K562 (cell line): ENCODE data around the gene MCAM. TPM values are rescaled to one million over a fixed set of nuclear protein-coding genes. Genes with fewer than 3 reads are reported as not detected.

ENCODE experiments used
- ARHGAP35 ChIP-seq: fragments of 450-650 bp; IDR thresholded peaks from 2 replicates; pipeline ENCODE4 v1.6.1; 2018; ENCODE audit not compliant: partially characterized antibody
- BMI1 ChIP-seq: fragments of 150-350 bp; IDR thresholded peaks from 2 replicates; pipeline ENCODE4 v1.6.1; 2014; ENCODE audit warnings: low read length
- BRD9 ChIP-seq: fragments of 450-650 bp; IDR thresholded peaks from 2 replicates; pipeline ENCODE4 v1.6.1; 2018; ENCODE audit warnings: low read depth; ENCODE audit not compliant: partially characterized antibody
- CBX5 ChIP-seq: IDR thresholded peaks from 2 replicates; pipeline ENCODE4 v1.6.1; 2014; ENCODE audit warnings: low read depth, borderline replicate concordance
- EGR1 ChIP-seq: fragments of 450-650 bp; conservative IDR thresholded peaks from 2 replicates; pipeline ENCODE4 v1.6.1; 2017; ENCODE audit warnings: mild to moderate bottlenecking
- ERF ChIP-seq: fragments of 450-650 bp; formaldehyde crosslinking; IDR thresholded peaks from 2 replicates; pipeline ENCODE4 v1.4.0; 2020; ENCODE audit warnings: mild to moderate bottlenecking, mixed read lengths
- ESRRB ChIP-seq: fragments of 250-450 bp; sonication (Bioruptor Pico); IDR thresholded peaks from 2 replicates; pipeline ENCODE4 v1.5.0; 2020; ENCODE audit warnings: mild to moderate bottlenecking, moderate library complexity, borderline replicate concordance
- ETS2 ChIP-seq: IDR thresholded peaks from 2 replicates; pipeline ENCODE4 v1.6.1; 2016; ENCODE audit warnings: borderline replicate concordance, missing genetic modification characterization, mild to moderate bottlenecking, moderate library complexity, missing compliant biosample characterization; ENCODE audit not compliant: poor library complexity, severe bottlenecking
- HDAC3 ChIP-seq: fragments of 450-650 bp; IDR thresholded peaks from 2 replicates; pipeline ENCODE4 v1.6.1; 2018; ENCODE audit warnings: borderline replicate concordance, mild to moderate bottlenecking, moderate library complexity; ENCODE audit not compliant: partially characterized antibody
- MIER1 ChIP-seq: fragments of 450-650 bp; IDR thresholded peaks from 2 replicates; pipeline ENCODE4 v1.6.1; 2016; ENCODE audit warnings: antibody characterized with exemption, mild to moderate bottlenecking, low read depth
- PHF20 ChIP-seq: fragments of 450-650 bp; IDR thresholded peaks from 2 replicates; pipeline ENCODE4 v1.6.1; 2018; ENCODE audit not compliant: partially characterized antibody
- POLR2AphosphoS2 ChIP-seq: IDR thresholded peaks from 2 replicates; pipeline ENCODE4 v1.6.1; 2012; ENCODE audit warnings: low read length, improper control_type of control experiment
- PPARD ChIP-seq: fragments of 250-450 bp; sonication (Bioruptor Pico); IDR thresholded peaks from 2 replicates; pipeline ENCODE4 v1.8.0; 2022; ENCODE audit warnings: inconsistent platforms, mild to moderate bottlenecking, moderate library complexity
- PTBP1 ChIP-seq: fragments of 200-400 bp; formaldehyde crosslinking; IDR thresholded peaks from 2 replicates; pipeline ENCODE4 v1.6.1; 2017; ENCODE audit warnings: low read depth, low read length
- SMAD2 ChIP-seq: fragments of 150-350 bp; IDR thresholded peaks from 2 replicates; pipeline ENCODE4 v1.6.1; 2014; ENCODE audit warnings: low read depth, mild to moderate bottlenecking, low read length
- SNRNP70 ChIP-seq: fragments of 200-400 bp; formaldehyde crosslinking; optimal IDR thresholded peaks from 2 replicates; pipeline ENCODE3; 2017; ENCODE audit warnings: low read depth, low read length
- SREBF1 ChIP-seq: fragments of 150-350 bp; IDR thresholded peaks from 2 replicates; pipeline ENCODE4 v1.6.1; 2014; ENCODE audit warnings: antibody characterized with exemption, low read depth, low read length, borderline replicate concordance
- ZNF431 ChIP-seq: sonication (generic); formaldehyde crosslinking; IDR thresholded peaks from 2 replicates; pipeline ENCODE4 v1.8.0; 2022; ENCODE audit warnings: mild to moderate bottlenecking, missing genetic modification reagents
- polyA plus RNA-seq, 8 experiments: library from polyadenylated mRNA; depleted of rRNA in 4 of 8; stranded (reverse) in 5 of 8; unstranded in 3 of 8; fragments of >200 nt; fragmentation: Nextera tagmentation in 2 of 8; fragmentation: Illumina TruSeq in 1 of 8; extraction: Ambion mirVana in 2 of 8; extraction: Trizol in 1 of 8; gene quantifications; 2 replicates each; pipeline versions ENCODE4 v1.2.1 to v1.2.3, GENCODE V29; 2011 to 2014; ENCODE audit warnings: inconsistent platforms in 1 of 8, missing spikeins in 1 of 8
- total RNA-seq, 7 experiments: library from RNA; depleted of rRNA in 6 of 7; stranded (reverse); fragments of >200 nt in 6 of 7; fragmentation: Illumina TruSeq in 2 of 7; extraction: Trizol in 2 of 7; gene quantifications; 2 replicates each; pipeline versions ENCODE4 v1.2.1 to v1.2.3, GENCODE V29; 2011 to 2021; ENCODE audit warnings: low replicate concordance in 1 of 7
- TF ChIP-seq, protein P1 (sequence below): fragments of 250-450 bp; sonication (Bioruptor Pico); IDR thresholded peaks from 2 replicates; pipeline ENCODE4 v1.4.0; 2020; ENCODE audit warnings: mild to moderate bottlenecking, moderate library complexity, borderline replicate concordance
- TF ChIP-seq, protein P2 (sequence below): fragments of 250-450 bp; sonication (Bioruptor Pico); IDR thresholded peaks from 2 replicates; pipeline ENCODE4 v1.8.0; 2021; ENCODE audit warnings: moderate library complexity, mild to moderate bottlenecking, inconsistent platforms
- TF ChIP-seq, protein P3 (sequence below): fragments of 200-800 bp; sonication (Bioruptor generic); IDR thresholded peaks from 2 replicates; pipeline ENCODE4 v1.6.1; 2017; ENCODE audit warnings: missing genetic modification characterization, missing compliant biosample characterization
- TF ChIP-seq, protein P4 (sequence below): fragments of 450-650 bp; formaldehyde crosslinking; IDR thresholded peaks from 2 replicates; pipeline ENCODE4 v1.4.0; 2020; ENCODE audit warnings: mild to moderate bottlenecking, moderate library complexity

MCAM gene
- total and polyA plus RNA-seq, 9 of the 15 experiments (the other 6 are each of a cell fraction or from before 2014, with no cell fraction given), result 14.7 to 118 (median 53.6) TPM

DNA sequence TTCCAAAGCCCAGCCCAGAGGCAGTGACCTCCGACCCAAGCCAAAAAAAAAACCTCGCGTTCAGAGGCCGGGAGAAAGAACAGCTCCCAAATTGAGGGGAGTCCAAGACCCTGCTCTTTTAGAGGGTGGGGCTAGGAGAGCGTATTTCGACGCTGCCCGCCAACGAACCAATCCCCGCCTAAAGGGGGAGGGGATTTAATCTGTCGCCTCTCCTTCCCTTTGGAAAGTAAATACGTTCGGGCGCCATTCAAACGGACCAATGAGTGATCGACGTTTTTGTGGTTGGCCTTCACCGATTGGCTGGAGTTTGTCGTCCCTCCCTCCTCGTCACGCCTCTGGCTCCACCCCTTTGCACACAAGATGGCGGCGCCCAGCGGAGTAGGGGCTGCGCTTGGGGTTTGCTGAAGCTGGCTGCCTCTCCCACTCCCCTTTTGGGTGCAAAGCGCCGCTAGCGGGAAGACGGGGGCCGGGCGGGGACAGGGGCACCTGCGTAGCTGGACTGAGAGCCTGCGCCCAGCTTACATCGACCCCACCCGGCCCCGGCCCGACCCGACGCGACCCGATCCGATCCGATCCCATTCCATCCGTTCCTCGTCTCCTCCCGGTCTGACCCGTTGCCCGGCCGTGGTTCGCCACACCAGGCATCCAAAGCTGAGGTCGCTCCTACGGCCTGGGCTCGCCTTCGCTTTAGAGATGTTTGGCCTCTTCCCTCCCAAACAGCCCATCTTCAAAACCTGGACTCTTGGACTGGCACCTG is 17.4 kb upstream of the MCAM start, which contains the start of gene RNF26 (continued):
- TF ChIP-seq, protein P1, sequence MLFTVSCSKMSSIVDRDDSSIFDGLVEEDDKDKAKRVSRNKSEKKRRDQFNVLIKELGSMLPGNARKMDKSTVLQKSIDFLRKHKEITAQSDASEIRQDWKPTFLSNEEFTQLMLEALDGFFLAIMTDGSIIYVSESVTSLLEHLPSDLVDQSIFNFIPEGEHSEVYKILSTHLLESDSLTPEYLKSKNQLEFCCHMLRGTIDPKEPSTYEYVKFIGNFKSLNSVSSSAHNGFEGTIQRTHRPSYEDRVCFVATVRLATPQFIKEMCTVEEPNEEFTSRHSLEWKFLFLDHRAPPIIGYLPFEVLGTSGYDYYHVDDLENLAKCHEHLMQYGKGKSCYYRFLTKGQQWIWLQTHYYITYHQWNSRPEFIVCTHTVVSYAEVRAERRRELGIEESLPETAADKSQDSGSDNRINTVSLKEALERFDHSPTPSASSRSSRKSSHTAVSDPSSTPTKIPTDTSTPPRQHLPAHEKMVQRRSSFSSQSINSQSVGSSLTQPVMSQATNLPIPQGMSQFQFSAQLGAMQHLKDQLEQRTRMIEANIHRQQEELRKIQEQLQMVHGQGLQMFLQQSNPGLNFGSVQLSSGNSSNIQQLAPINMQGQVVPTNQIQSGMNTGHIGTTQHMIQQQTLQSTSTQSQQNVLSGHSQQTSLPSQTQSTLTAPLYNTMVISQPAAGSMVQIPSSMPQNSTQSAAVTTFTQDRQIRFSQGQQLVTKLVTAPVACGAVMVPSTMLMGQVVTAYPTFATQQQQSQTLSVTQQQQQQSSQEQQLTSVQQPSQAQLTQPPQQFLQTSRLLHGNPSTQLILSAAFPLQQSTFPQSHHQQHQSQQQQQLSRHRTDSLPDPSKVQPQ (CRISPR knock-in tag), result no peak
- TF ChIP-seq, protein P2, sequence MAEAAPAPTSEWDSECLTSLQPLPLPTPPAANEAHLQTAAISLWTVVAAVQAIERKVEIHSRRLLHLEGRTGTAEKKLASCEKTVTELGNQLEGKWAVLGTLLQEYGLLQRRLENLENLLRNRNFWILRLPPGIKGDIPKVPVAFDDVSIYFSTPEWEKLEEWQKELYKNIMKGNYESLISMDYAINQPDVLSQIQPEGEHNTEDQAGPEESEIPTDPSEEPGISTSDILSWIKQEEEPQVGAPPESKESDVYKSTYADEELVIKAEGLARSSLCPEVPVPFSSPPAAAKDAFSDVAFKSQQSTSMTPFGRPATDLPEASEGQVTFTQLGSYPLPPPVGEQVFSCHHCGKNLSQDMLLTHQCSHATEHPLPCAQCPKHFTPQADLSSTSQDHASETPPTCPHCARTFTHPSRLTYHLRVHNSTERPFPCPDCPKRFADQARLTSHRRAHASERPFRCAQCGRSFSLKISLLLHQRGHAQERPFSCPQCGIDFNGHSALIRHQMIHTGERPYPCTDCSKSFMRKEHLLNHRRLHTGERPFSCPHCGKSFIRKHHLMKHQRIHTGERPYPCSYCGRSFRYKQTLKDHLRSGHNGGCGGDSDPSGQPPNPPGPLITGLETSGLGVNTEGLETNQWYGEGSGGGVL, result no peak
- TF ChIP-seq EGR1 (no peak), ESRRB (no peak), PHF20 (peak; percentile 88), ARHGAP35 (no peak), SREBF1 (no peak), MIER1 (no peak), SNRNP70 (no peak), PTBP1 (no peak), ZNF431 (CRISPR knock-in tag) (no peak), POLR2AphosphoS2 (no peak), ERF (CRISPR knock-in tag) (no peak), BRD9 (no peak), BMI1 (no peak), CBX5 (no peak), ETS2 (tag) (no peak), SMAD2 (no peak), HDAC3 (no peak), PPARD (CRISPR knock-in tag) (no peak)
- TF ChIP-seq, protein P3, sequence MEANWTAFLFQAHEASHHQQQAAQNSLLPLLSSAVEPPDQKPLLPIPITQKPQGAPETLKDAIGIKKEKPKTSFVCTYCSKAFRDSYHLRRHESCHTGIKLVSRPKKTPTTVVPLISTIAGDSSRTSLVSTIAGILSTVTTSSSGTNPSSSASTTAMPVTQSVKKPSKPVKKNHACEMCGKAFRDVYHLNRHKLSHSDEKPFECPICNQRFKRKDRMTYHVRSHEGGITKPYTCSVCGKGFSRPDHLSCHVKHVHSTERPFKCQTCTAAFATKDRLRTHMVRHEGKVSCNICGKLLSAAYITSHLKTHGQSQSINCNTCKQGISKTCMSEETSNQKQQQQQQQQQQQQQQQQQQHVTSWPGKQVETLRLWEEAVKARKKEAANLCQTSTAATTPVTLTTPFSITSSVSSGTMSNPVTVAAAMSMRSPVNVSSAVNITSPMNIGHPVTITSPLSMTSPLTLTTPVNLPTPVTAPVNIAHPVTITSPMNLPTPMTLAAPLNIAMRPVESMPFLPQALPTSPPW (CRISPR knock-in tag), result peak; percentile 29; the same call in 1 of the 2 replicates
- TF ChIP-seq, protein P4, sequence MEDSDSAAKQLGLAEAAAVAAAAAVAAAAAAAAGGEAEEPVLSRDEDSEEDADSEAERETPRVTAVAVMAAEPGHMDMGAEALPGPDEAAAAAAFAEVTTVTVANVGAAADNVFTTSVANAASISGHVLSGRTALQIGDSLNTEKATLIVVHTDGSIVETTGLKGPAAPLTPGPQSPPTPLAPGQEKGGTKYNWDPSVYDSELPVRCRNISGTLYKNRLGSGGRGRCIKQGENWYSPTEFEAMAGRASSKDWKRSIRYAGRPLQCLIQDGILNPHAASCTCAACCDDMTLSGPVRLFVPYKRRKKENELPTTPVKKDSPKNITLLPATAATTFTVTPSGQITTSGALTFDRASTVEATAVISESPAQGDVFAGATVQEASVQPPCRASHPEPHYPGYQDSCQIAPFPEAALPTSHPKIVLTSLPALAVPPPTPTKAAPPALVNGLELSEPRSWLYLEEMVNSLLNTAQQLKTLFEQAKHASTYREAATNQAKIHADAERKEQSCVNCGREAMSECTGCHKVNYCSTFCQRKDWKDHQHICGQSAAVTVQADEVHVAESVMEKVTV (CRISPR knock-in tag), result no peak
